HUES6 (cell line): ENCODE data around the gene KIF2C.
"Not testable (repeated sequence)": the region's sequence is repeated elsewhere in the genome, so short reads cannot be mapped to it uniquely, and the experiment has no call there.

Source experiments
- H3K27ac ChIP-seq: 2 replicates; pipeline ENCODE4 v1.7.0; 2013; ENCODE audit warnings: low read depth, mild to moderate bottlenecking, low read length, inconsistent platforms
- H3K27me3 ChIP-seq: 2 replicates; pipeline ENCODE4 v1.6.1; 2013; ENCODE audit warnings: low read length; ENCODE audit not compliant: control insufficient read depth, insufficient read depth
- H3K36me3 ChIP-seq: 2 replicates; pipeline ENCODE4 v1.6.1; 2013; ENCODE audit warnings: low read length; ENCODE audit not compliant: control insufficient read depth, insufficient read depth
- H3K4me1 ChIP-seq: 2 replicates; pipeline ENCODE4 v1.6.1; 2013; ENCODE audit warnings: low read length; ENCODE audit not compliant: control insufficient read depth, insufficient read depth
- H3K4me3 ChIP-seq: 2 replicates; pipeline ENCODE4 v1.5.1; 2013; ENCODE audit warnings: low read depth, low read length
- H3K9ac ChIP-seq: one replicate; pipeline ENCODE4 v1.6.1; 2013; ENCODE audit warnings: mild to moderate bottlenecking, low read length
- H3K9me3 ChIP-seq: 2 replicates; pipeline ENCODE4 v1.6.1; 2013; ENCODE audit warnings: low read depth, low read length; ENCODE audit not compliant: control insufficient read depth, insufficient read depth

Gene KIF2C

GRCh38 chr1:44808063-44808937, 68.7 kb downstream of the KIF2C start, which contains the start of gene BTBD19:
Gene BTBD19, plus strand, starts transcription at chr1:44808523. Its CDS starts 298 bp downstream, at chr1:44808821.
- no peaks in the 10 kb centered on the region for H3K27me3 ChIP-seq
- H3K4me1 ChIP-seq = peaks cover 50% of the 10 kb centered on the region
- H3K27ac ChIP-seq = peak within 1 kb of the TSS; percentile 97
- peaks cover 28% of the 10 kb centered on the region for H3K36me3 ChIP-seq
- peak within 1 kb of the TSS; percentile 32; the same call in 1 of the 2 replicates for H3K4me3 ChIP-seq
- H3K9me3 ChIP-seq = no peaks in the 10 kb centered on the region
- peak within 1 kb of the TSS; percentile 96 for H3K9ac ChIP-seq

DNA sequence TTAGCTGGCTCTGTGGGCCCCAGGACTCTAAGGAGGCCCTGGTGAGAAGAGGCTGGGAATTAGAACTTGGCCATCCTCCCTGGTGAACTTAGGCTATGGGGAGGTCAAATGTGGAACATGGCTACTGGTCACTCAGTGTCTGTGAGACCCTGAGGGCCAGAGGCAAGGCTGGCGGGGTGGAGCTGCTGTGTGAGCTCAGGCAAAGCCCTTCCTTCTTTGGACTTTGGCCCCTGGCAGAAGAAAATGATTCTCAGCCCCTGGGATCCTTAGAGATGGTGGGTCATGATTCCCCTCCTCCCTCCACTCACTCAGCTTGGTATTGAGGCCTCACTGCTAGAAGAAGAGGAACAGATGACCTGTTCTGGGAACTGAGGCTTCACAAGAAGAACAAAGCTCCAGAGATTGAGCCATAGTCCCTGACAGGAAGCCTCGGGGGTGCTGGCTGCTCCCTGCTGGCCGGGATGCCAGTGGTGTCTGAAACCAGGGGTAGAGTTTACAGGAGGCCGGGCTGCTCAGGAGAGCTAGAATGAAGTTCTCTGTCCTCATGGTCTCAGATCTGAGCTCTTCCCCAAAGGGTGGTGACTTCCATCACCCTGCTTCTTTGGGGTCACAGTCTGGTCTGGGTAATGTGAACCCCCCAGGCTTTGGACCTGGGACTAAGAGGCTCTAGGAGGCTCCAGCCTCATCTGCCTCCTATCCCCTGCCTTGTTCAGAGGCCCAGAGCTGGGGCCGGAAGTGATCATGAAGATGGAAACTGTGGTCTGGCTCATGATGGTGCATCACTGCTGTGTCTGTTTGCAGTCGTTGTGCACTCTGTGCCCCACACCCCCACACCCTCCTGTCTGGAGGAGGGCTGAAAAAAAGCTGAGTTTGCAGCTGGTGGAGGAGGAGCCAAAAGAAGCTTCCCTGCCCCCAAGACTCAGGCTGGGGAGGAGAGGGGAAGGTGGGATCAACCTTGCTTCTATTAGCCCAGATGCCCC, 69.6 kb downstream of the KIF2C start:
- Histone ChIP-seq H3K36me3 (peaks cover 19% of the 10 kb centered on the region), H3K27me3 (no peaks in the 10 kb centered on the region), H3K4me3 (peak overlapping the region; percentile 32; the same call in 1 of the 2 replicates), H3K27ac (peak overlapping the region; percentile 97; the same call in 1 of the 2 replicates), H3K9me3 (no peaks in the 10 kb centered on the region), H3K9ac (peak overlapping the region; percentile 96), H3K4me1 (peaks cover 50% of the 10 kb centered on the region)

GRCh38 chr1:44810101-44810761, 70.6 kb downstream of the KIF2C start:
- Histone ChIP-seq H3K4me3 (no peak overlapping the region), H3K4me1 (peaks cover 53% of the 10 kb centered on the region), H3K27me3 (no peaks in the 10 kb centered on the region), H3K36me3 (peaks cover 12% of the 10 kb centered on the region), H3K9ac (no peak overlapping the region), H3K27ac (no peak overlapping the region), H3K9me3 (no peaks in the 10 kb centered on the region)

DNA sequence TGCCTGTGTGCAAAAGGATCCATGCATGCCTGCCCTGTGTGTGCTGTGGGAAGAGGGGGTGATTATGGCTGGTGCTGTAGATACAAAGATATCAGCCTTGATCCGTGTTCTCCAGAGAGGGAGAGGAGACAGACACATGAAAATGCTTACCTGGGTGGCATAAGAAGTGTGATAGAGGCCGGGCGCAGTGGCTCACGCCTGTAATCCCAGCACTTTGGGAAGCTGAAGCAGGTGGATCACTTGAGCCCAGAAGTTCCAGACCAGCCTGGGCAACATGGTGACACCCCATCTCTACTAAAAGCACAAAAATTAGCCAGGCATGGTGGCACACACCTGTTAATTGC, 71.1 kb downstream of the KIF2C start:
- peaks cover 53% of the 10 kb centered on the region for H3K4me1 ChIP-seq
- not testable (repeated sequence) for H3K27ac ChIP-seq, H3K9ac ChIP-seq, H3K9me3 ChIP-seq, H3K36me3 ChIP-seq, H3K4me3 ChIP-seq, H3K27me3 ChIP-seq

- Histone ChIP-seq H3K4me3 (no peak overlapping the region), H3K36me3 (peaks cover 4% of the 10 kb centered on the region; the same call in 1 of the 2 replicates), H3K9ac (no peak overlapping the region), H3K27ac (no peak overlapping the region), H3K4me1 (peaks cover 53% of the 10 kb centered on the region), H3K9me3 (no peaks in the 10 kb centered on the region), H3K27me3 (no peaks in the 10 kb centered on the region)
Measured at GRCh38 chr1:44811234-44811633, 71.6 kb downstream of the KIF2C start.

- H3K27ac ChIP-seq = no peak overlapping the region
- no peaks in the 10 kb centered on the region for H3K9me3 ChIP-seq
- peaks cover 37% of the 10 kb centered on the region for H3K4me1 ChIP-seq
- peak overlapping the region; percentile 36 for H3K9ac ChIP-seq
- no peaks in the 10 kb centered on the region for H3K27me3 ChIP-seq
- H3K4me3 ChIP-seq = peak overlapping the region; percentile 68
- H3K36me3 ChIP-seq = no peaks in the 10 kb centered on the region
Measured at GRCh38 chr1:44812822-44813543, 73.3 kb downstream of the KIF2C start.

- not testable (repeated sequence) for H3K27me3 ChIP-seq, H3K27ac ChIP-seq
- peak overlapping the region; percentile 15 for H3K9ac ChIP-seq
Measured at GRCh38 chr1:44815926-44816325, 76.3 kb downstream of the KIF2C start.

DNA sequence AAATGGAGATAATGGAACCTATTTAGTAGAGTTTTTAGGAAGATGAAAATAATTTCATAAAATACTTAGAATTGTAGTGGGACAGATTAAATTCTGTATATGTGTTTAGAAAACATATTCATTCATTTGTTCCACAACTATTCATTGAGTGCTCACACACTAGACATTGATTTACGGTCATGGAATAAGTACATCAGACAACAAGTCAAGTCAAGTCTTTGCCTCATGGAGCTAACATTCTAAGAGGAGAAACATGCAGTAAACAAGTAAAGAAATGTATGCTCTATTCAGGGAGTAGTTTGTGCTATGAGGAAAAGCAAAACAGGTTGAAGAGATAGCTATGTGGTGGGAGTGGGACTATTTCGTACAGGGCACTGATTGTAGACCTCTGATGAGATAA, 77.7 kb downstream of the KIF2C start:
- H3K4me3 ChIP-seq = no peak overlapping the region
- no peak overlapping the region for H3K27ac ChIP-seq
- H3K4me1 ChIP-seq = peaks cover 19% of the 10 kb centered on the region
- no peaks in the 10 kb centered on the region for H3K27me3 ChIP-seq
- H3K9ac ChIP-seq = no peak overlapping the region
- no peaks in the 10 kb centered on the region for H3K9me3 ChIP-seq
- no peaks in the 10 kb centered on the region for H3K36me3 ChIP-seq

More at GRCh38 chr1:44815926-44816325, 76.3 kb downstream of the KIF2C start:
- peaks cover 29% of the 10 kb centered on the region for H3K4me1 ChIP-seq
- H3K36me3 ChIP-seq, H3K9me3 ChIP-seq, H3K4me3 ChIP-seq: not testable (repeated sequence)
